Measurements from ENCODE around the gene ZNF280B. TPM values are rescaled to one million over a fixed set of nuclear protein-coding genes. Genes with fewer than 3 reads are reported as not detected.

Gene ZNF280B
- total and polyA plus RNA-seq, 9 of the 15 experiments (the other 6 are each of a cell fraction or from before 2014, with no cell fraction given): 7.7 to 29.9 (median 20.0) TPM

DNA sequence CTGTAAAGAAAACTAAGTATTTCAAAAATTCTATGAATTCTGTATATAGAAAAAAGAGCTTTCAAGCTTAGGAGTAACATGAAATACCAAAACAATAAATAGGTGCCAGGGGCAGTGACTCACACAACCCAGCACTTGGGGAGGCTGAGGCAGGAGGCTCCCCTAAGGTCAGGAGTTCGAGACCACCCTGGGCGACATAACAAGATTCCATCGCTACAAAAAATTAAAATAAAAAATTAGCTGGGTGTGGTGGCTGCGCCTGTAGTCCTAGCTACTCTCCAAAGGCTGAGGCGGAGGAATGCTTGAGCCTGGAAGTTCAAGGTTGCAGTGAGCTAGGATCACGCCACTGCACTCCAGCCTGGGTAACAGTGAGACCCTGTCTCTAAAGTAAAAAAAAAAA, 21.5 kb downstream of the ZNF280B start:
- ChIA-PET CTCF (ENCODE audit: low intra/inter-chr PET ratio) (interaction anchor here (0.6 kb wide), 1 partner anchor 106 kb away, joined by 5 read pairs; no protein-coding TSS in a partner anchor), POLR2A (interaction anchor here (0.7 to 5.4 kb wide), 17 partner anchors 8 to 263 kb away, joined by 3 to 38 read pairs (median 4); partner anchors contain the start of genes PRAME, ZNF280A and ZNF280B)
- H3K79me2 ChIP-seq (ENCODE audit: control insufficient read depth, insufficient read depth, low read length): no peaks in the 10 kb centered on the region
- no peaks in the 10 kb centered on the region for H3K9me3 ChIP-seq (replicated peaks; ENCODE audit: control insufficient read depth, insufficient read depth, low read depth, low read length)
- H3K27me3 ChIP-seq (ENCODE audit: control insufficient read depth in 2 of 2, insufficient read depth in 2 of 2, low read length in 2 of 2): no peaks in the 10 kb centered on the region
- DNase-seq (ENCODE audit: extremely low read depth in 1 of 4, low spot score in 3 of 4): no peak
- no peak overlapping the region for H3K27ac ChIP-seq (ENCODE audit: extremely low read depth, low read depth, low read length)
- peaks cover 67% of the 10 kb centered on the region for H3K36me3 ChIP-seq (ENCODE audit: control insufficient read depth, insufficient read depth, low read length)
- no peak overlapping the region for H3K9ac ChIP-seq (ENCODE audit: insufficient read depth in 1 of 2, low read depth in 2 of 2, low read length in 2 of 2)
- intact Hi-C loops (cut with micrococcal nuclease) (no loop called here), in situ Hi-C loops (cut with MboI) (no loop called here)
- no TSS peak for BruUV-seq (replicated peaks)
- H3K4me3 ChIP-seq: no peak overlapping the region
- no peak for ATAC-seq
- FAIRE-seq: no peak
- H2AFZ ChIP-seq (ENCODE audit: low read depth, low read length): no peak overlapping the region
- H3K4me1 ChIP-seq (replicated peaks in 1 of 2; ENCODE audit: control insufficient read depth in 2 of 2, insufficient read depth in 2 of 2, low read length in 2 of 2): no peaks in the 10 kb centered on the region
- no peak overlapping the region for H3K4me2 ChIP-seq (ENCODE audit: insufficient read depth, low read length)
- WGBS (ENCODE audit: insufficient coverage, low coverage, missing lambda C conversion rate): 94% methylated on average over 6 of the region's 6 CpGs
- no peaks in the 10 kb centered on the region for H3K9me1 ChIP-seq (ENCODE audit: control insufficient read depth, insufficient read depth, low read length)
- no peak for TF ChIP-seq POLR2H (tag; IDR thresholded peaks at IDR 0.05; ENCODE audit: low read depth)
- TF ChIP-seq ATF2 (CRISPR knock-in tag; IDR thresholded peaks at IDR 0.05): 0 out of 2 replicates have a peak, but pooled peaks have one; percentile 10
- no peak for TF ChIP-seq USF2 (CRISPR knock-in tag; IDR thresholded peaks at IDR 0.05)
- TF ChIP-seq, protein P1, sequence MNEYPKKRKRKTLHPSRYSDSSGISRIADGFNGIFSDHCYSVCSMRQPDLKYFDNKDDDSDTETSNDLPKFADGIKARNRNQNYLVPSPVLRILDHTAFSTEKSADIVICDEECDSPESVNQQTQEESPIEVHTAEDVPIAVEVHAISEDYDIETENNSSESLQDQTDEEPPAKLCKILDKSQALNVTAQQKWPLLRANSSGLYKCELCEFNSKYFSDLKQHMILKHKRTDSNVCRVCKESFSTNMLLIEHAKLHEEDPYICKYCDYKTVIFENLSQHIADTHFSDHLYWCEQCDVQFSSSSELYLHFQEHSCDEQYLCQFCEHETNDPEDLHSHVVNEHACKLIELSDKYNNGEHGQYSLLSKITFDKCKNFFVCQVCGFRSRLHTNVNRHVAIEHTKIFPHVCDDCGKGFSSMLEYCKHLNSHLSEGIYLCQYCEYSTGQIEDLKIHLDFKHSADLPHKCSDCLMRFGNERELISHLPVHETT (CRISPR knock-in tag; conservative IDR thresholded peaks at IDR 0.05 in 1 of 2, IDR thresholded peaks at IDR 0.05 in 1 of 2): peak; percentile 57 to 93; a peak in 3 of 4 replicates
- no peaks in the 10 kb centered on the region for H4K20me1 ChIP-seq (replicated peaks; ENCODE audit: control insufficient read depth, insufficient read depth, low read length)

Measured in K562 (cell line).